Measurements from ENCODE around the gene MYLK4.

Gene MYLK4

GRCh38 chr6:2732503-2733089 is 18.1 kb downstream of the MYLK4 start:
- DNase-seq, result no peak

GRCh38 chr6:2731281-2731909 is 19.3 kb downstream of the MYLK4 start:
- DNase-seq, result no peak

DNA sequence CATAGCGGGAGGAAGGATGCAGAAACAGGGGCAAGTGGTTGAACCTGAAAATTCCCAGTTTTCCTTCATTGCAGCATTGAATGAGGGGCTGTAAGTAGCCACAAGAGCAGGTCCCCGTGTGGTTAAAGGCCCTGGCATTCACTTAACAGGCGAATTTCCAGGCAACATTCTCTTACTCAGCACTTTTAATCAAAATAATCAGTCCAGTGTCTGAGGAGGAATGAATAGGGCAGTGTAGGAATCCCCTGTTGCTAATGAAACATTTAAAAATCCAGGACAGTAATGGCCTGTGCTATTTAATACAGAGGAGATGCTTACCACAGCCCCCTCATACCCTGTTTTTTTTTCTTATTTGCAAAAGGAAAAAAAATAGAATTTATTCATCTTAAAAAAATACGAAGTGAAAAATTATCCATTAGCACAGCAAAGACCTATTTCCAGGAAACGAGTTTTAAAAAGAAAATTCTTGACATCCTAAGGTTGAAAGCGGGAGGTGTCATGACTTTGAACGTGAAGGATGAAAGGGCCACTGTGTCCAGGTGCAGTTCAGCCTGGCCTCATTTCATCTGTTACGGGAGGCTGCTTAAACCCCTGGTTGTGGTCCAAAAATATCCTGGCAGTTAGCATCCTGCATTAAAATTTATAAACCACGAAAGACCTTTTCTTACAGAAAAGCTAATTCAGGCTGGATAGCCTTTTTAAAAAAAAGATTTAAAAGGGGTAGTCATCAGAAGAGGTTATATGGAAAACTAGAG is 20.2 kb downstream of the MYLK4 start:
- DNase-seq, result no peak

DNA sequence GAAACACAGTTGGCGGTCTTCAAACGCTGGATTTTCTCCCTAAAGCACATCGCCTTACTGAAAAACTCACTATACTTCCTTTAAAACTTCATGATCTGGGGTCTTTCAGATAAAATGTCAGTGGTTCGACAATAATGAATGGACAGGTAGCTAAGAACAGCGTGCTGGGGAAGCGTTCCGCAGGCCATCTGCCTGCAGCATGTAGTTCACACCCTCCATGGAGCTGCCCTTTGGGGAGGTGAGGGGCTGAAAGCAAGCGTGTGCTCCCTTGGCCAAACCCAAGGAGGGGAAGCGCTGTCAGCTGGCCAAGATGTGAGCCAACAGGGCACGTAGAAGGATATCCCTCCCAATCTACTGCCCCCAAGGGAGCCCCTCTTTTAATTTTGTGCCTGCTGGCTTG is 20.8 kb downstream of the MYLK4 start:
- no peak for DNase-seq

GRCh38 chr6:2725999-2726567 is 24.6 kb downstream of the MYLK4 start:
- DNase-seq, result no peak

- DNase-seq, result no peak
Measured at GRCh38 chr6:2725364-2725988, 25.2 kb downstream of the MYLK4 start.

DNA sequence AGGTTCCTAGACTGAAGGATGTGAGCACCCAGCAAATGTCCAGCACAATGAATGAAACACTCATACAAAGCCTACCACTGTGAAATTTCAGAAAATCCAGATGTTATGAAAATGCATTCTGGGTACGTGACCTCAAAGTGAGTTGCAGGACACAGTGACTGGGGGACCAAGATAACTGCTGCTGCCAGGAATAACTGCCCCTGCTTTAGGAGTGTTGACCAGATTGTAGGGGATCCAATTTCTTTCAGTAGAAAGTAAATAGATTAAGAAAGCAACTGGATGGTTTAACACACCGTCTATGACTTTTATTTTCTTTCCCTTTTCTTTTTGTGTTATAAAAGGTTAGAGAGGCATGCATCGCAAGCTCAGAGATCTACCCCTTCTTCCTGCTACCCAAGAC is 29.5 kb downstream of the MYLK4 start:
- DNase-seq, result no peak

DNA sequence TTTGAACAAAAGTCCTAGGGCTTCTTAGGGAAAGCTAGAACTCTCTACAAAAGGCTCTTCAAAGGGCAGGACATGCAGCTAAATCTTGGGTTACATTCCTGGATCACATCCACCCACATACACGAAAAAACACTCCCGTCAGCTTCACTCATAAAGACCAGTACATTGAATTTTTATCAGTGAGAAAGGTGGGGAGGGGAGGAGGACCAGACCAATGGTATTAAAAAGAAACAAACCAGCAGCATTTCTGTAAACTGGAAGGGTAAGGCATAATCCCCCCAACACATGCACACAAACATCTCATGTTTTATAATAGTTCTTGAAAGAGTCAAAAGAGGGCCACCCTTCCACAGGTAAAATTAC is 31.6 kb downstream of the MYLK4 start:
- DNase-seq, result no peak

DNA sequence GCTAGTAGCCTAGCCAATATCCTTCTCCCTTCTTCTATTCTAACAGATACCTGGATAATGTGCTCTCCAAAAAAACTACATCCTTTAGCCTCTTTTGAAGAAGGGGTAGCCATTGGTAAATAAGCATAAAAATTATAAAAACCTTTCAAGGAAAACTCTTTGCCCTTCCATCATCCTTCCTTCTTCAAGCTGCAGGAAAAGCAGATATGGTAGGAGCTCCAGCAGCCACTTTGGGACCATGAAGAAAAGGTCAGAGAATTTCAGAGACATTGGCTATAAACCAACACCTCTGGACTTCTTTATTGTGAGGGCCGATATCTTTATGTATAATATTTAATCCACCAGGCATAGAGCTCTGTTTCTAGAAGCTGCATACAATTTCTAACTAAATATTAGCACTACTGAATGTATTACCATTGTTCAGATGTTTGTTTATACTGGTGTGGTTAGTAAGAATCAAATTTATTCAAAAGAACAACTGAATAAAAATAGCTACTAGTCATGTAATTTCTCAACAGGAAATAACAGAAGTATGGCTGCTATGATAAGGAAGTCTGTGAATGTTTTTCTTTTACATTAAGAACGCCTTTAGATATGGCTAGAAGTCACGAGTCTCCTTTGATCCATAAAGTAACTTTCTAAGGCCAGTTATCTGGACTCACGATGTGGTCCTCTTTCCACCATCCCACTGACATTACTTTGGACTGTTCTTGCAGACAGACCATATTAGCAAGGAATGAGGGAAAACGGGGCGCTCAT is 32.2 kb downstream of the MYLK4 start:
- no peak for DNase-seq

- DNase-seq, result no peak
Measured at GRCh38 chr6:2716936-2717700, 33.6 kb downstream of the MYLK4 start.

- DNase-seq, result peak; percentile 85 to 91
Measured at GRCh38 chr6:2715737-2716136, 35.0 kb downstream of the MYLK4 start.

GRCh38 chr6:2714111-2714895 is 36.4 kb downstream of the MYLK4 start:
- DNase-seq, result peak; percentile 28 to 52

GRCh38 chr6:2713473-2714110 is 37.1 kb downstream of the MYLK4 start:
- DNase-seq, result no peak

- DNase-seq, result no peak
Measured at GRCh38 chr6:2712102-2712501, 38.6 kb downstream of the MYLK4 start.

DNA sequence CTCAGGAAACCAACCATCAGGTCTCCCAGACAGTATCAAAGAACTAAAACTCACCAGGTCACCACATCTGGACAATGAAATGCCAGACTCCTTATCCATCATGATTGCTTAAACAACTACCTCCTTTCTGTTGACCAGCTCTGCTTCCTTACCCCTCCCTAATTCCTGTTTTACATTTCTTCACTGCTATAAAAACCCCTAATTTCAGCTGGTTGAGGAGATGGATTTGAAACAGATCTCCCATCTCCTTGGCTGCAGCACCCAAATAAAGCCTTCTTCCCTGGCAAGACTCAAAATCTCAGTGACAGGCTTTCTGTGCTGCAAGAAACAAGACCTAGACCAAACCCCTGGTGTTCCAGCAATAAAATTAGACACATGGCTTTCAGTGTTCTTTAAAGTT is 40.3 kb downstream of the MYLK4 start:
- DNase-seq, result no peak

DNA sequence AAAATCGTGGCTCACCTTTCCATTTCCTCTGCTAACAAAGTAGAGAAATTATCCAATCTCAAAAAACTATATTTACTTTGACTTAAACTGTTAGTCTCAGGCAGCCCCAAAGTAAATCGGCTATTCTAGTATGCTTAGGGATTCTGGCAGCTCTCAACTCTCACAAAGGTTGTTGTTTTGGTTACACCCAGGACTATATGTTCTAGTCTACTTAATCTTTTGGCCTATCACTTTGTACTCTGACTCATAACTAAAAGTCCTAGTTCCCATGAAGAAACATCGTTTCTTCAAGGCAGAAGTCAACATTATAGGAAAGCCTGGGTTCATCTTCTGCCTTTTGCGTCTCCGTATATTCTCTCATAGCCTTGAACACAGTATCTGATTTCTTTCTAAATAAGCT is 42.3 kb downstream of the MYLK4 start:
- DNase-seq, result no peak

DNA sequence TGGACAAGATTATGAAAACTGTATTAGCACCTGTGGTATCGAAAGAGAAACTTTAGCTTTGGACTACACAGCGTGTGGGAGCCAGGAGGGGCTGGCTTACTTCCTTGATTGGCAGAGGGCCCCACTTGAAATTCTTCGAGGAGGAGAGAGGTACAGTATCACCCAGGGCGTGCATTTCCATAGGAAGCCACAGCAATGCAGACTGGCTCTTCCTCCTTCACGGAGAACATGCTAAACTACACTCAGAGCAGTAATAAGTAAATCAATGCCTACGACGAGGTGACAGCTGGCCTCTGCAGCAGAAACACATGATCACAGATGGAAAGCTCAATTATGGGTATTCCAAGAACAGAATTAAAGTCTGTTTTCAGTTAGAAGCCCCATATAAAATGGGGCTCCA is 44.2 kb downstream of the MYLK4 start:
- DNase-seq, result no peak

DNA sequence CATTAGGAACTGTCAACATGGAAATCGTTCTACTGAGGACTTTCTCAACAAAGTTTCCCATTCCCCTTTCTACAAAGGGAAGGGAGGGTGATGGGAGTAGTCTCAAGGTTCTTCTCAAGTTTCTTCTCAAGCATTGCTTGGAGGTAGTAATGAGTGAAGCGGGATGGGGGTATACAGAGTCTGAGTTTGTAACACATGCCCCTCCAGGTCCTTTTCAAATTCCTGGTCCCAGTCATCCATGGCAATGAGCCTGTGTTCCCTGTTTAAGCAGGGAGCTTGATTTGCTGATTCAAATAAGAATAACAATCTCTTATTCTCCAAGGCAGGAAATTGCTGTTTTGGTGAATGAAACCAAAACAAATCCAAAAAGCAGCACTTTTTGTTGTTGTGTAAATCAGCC is 45.5 kb downstream of the MYLK4 start:
- DNase-seq, result no peak

GRCh38 chr6:2697291-2697690 is 53.4 kb downstream of the MYLK4 start:
- no peak for DNase-seq

DNA sequence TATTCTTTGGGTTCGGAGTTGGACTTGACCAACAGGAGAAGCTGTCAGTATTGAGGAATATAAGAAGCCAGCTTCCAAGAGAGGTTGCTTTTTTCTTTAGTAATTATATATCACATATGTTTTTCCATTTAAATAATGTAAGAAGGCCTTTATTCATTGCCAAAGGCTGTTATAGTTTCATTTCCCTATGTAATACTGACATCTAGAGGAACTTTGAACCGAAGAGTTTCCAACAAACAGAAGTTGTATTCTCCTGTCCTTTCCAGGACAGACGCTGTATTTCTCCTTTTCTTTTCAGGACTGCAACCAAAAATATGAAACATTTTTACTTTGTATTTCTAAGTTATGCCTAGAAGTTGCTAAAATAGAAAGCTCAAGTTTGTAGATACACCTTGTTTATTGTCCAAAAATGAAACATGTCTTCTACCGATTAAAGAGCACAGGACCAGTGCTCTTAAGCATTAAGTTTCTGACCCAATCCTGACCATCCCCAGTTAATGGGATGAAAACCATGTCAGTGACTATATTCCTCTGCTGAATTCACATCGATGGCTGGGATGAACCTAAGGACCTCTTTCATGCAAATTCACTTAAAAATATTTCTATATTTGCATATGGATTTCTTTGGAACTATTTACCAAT is 55.1 kb downstream of the MYLK4 start:
- peak in 1 of 2 experiments; percentile 47 for DNase-seq

Measured in NCI-H526 (cell line).